ENCODE results near the gene BATF3. TPM values are rescaled to one million over a fixed set of nuclear protein-coding genes. Genes with fewer than 3 reads are reported as not detected.

BATF3 gene
- total and polyA plus RNA-seq, 2 donors (not counting 3 experiments of a cell fraction or from before 2014, with no cell fraction given) = 0.69 to 1.9 TPM

- Histone ChIP-seq H3K79me2 (ENCODE audit: control insufficient read depth, insufficient read depth, low read length) (no peaks in the 10 kb centered on the region), H3K4me3 (replicated peaks in 1 of 3; ENCODE audit: insufficient read depth in 1 of 3, low read depth in 1 of 3, low read length in 3 of 3) (no peak overlapping the region), H4K20me1 (replicated peaks; ENCODE audit: control insufficient read depth, extremely low read depth, insufficient read depth, low read length) (no peaks in the 10 kb centered on the region), H2AFZ (ENCODE audit: low read depth, low read length) (no peak overlapping the region), H3K9ac (replicated peaks; ENCODE audit: extremely low read depth, insufficient read depth, low read length) (no peak overlapping the region), H3K9me3 (replicated peaks; ENCODE audit: control insufficient read depth, insufficient read depth, low read length) (no peaks in the 10 kb centered on the region), H3K4me2 (ENCODE audit: insufficient read depth, low read length) (no peak overlapping the region), H3K36me3 (ENCODE audit: control insufficient read depth in 2 of 2, extremely low read depth in 1 of 2, insufficient read depth in 2 of 2, low read length in 2 of 2) (no peaks in the 10 kb centered on the region), H3K27me3 (ENCODE audit: control insufficient read depth in 2 of 2, insufficient read depth in 2 of 2, low read length in 2 of 2) (peaks cover 4 to 22% of the 10 kb centered on the region in 2 experiments), H3K9me1 (replicated peaks; ENCODE audit: control insufficient read depth, extremely low read depth, insufficient read depth, low read length) (no peaks in the 10 kb centered on the region), H3K4me1 (ENCODE audit: control insufficient read depth, extremely low read depth, insufficient read depth, low read length) (no peaks in the 10 kb centered on the region), H3K27ac (ENCODE audit: insufficient read depth, low read depth, low read length) (no peak overlapping the region)
- CTCF ChIA-PET = interaction anchor here (0.6 to 2.1 kb wide), 3 partner anchors 11 to 61 kb away, joined by 3 to 10 read pairs (median 9); no protein-coding TSS in a partner anchor
- DNase-seq (ENCODE audit: low read depth, low spot score) = no peak
- TF ChIP-seq GATA2 (IDR thresholded peaks at IDR 0.05; ENCODE audit: insufficient read depth, insufficient read length, low read depth, low read length) (no peak), EZH2 (IDR thresholded peaks at IDR 0.05; ENCODE audit: borderline replicate concordance, low read depth, low read length, severe bottlenecking) (no peak), JUN (IDR thresholded peaks at IDR 0.05; ENCODE audit: borderline replicate concordance, insufficient read depth, insufficient read length, low read depth) (no peak), POLR2AphosphoS5 (IDR thresholded peaks at IDR 0.05; ENCODE audit: insufficient read depth, low read depth, low read length) (no peak), MYC (IDR thresholded peaks at IDR 0.05; ENCODE audit: low read depth, low read length) (no peak), POLR2A (IDR thresholded peaks at IDR 0.05; ENCODE audit: low read depth, low read length) (no peak)
- dilution Hi-C loops (cut with MboI; ENCODE audit: extremely low pct_ligation_motif_present, low sequenced_read_pairs) (no loop called here), intact Hi-C loops (cut with micrococcal nuclease) (no loop called here)
- POLR2A ChIA-PET = no interaction called here
- no peak for FAIRE-seq
- BruUV-seq (replicated peaks) = no TSS peak
Measured at GRCh38 chr1:212678456-212679410, 20.9 kb downstream of the BATF3 start.

- H3K9me1 ChIP-seq (replicated peaks; ENCODE audit: control insufficient read depth, extremely low read depth, insufficient read depth, low read length) = no peaks in the 10 kb centered on the region
- dilution Hi-C loops (cut with MboI; ENCODE audit: extremely low pct_ligation_motif_present, low sequenced_read_pairs) (no loop called here), intact Hi-C loops (cut with micrococcal nuclease) (no loop called here)
- H3K27ac ChIP-seq (ENCODE audit: insufficient read depth, low read depth, low read length) = no peak overlapping the region
- no peak overlapping the region for H2AFZ ChIP-seq (ENCODE audit: low read depth, low read length)
- no peaks in the 10 kb centered on the region for H3K9me3 ChIP-seq (replicated peaks; ENCODE audit: control insufficient read depth, insufficient read depth, low read length)
- H3K36me3 ChIP-seq (ENCODE audit: control insufficient read depth in 2 of 2, extremely low read depth in 1 of 2, insufficient read depth in 2 of 2, low read length in 2 of 2) = no peaks in the 10 kb centered on the region
- no peak overlapping the region for H3K9ac ChIP-seq (replicated peaks; ENCODE audit: extremely low read depth, insufficient read depth, low read length)
- TF ChIP-seq POLR2AphosphoS5 (IDR thresholded peaks at IDR 0.05; ENCODE audit: insufficient read depth, low read depth, low read length) (no peak), JUN (IDR thresholded peaks at IDR 0.05; ENCODE audit: borderline replicate concordance, insufficient read depth, insufficient read length, low read depth) (no peak), MAX (IDR thresholded peaks at IDR 0.05; ENCODE audit: insufficient read depth, insufficient read length) (no peak), GATA2 (IDR thresholded peaks at IDR 0.05; ENCODE audit: insufficient read depth, insufficient read length, low read depth, low read length) (no peak), MYC (IDR thresholded peaks at IDR 0.05; ENCODE audit: low read depth, low read length) (no peak)
- TF ChIP-seq, protein P1, sequence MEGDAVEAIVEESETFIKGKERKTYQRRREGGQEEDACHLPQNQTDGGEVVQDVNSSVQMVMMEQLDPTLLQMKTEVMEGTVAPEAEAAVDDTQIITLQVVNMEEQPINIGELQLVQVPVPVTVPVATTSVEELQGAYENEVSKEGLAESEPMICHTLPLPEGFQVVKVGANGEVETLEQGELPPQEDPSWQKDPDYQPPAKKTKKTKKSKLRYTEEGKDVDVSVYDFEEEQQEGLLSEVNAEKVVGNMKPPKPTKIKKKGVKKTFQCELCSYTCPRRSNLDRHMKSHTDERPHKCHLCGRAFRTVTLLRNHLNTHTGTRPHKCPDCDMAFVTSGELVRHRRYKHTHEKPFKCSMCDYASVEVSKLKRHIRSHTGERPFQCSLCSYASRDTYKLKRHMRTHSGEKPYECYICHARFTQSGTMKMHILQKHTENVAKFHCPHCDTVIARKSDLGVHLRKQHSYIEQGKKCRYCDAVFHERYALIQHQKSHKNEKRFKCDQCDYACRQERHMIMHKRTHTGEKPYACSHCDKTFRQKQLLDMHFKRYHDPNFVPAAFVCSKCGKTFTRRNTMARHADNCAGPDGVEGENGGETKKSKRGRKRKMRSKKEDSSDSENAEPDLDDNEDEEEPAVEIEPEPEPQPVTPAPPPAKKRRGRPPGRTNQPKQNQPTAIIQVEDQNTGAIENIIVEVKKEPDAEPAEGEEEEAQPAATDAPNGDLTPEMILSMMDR (IDR thresholded peaks at IDR 0.05; ENCODE audit: extremely low read depth in 1 of 2, insufficient read depth in 1 of 2, low read depth in 1 of 2, low read length in 2 of 2) = no peak
- CTCF ChIA-PET = interaction anchor here (0.9 to 2.1 kb wide), 3 partner anchors 9 to 25 kb away, joined by 4 to 10 read pairs (median 9); no protein-coding TSS in a partner anchor
- H3K4me1 ChIP-seq (ENCODE audit: control insufficient read depth, extremely low read depth, insufficient read depth, low read length) = no peaks in the 10 kb centered on the region
- FAIRE-seq = no peak
- BruUV-seq (replicated peaks) = no TSS peak
- H3K27me3 ChIP-seq (ENCODE audit: control insufficient read depth in 2 of 2, insufficient read depth in 2 of 2, low read length in 2 of 2) = peaks cover 9 to 25% of the 10 kb centered on the region in 2 experiments
- H3K4me2 ChIP-seq (ENCODE audit: insufficient read depth, low read length) = no peak overlapping the region
- no peaks in the 10 kb centered on the region for H4K20me1 ChIP-seq (replicated peaks; ENCODE audit: control insufficient read depth, extremely low read depth, insufficient read depth, low read length)
- H3K4me3 ChIP-seq (replicated peaks in 1 of 3; ENCODE audit: insufficient read depth in 1 of 3, low read depth in 1 of 3, low read length in 3 of 3) = no peak overlapping the region
- no peaks in the 10 kb centered on the region for H3K79me2 ChIP-seq (ENCODE audit: control insufficient read depth, insufficient read depth, low read length)
- POLR2A ChIA-PET = no interaction called here
- DNase-seq (ENCODE audit: low read depth, low spot score) = no peak
Measured at GRCh38 chr1:212677573-212677972, 22.1 kb downstream of the BATF3 start.

All from endothelial cell of umbilical vein (primary cell).